Nephron (organoid): ENCODE measurements around the gene EIF3L.
"Not testable (repeated sequence)": the region's sequence is repeated elsewhere in the genome, so short reads cannot be mapped to it uniquely, and the experiment has no call there.

Experiments
- H3K27ac Mint-ChIP-seq, 3 experiments: 2 replicates each; pipeline ENCODE4 v1.8.0; 2020; ENCODE audit warnings: mixed read lengths in 3 of 3, mild to moderate bottlenecking in 2 of 3, moderate library complexity in 1 of 3
- H3K27me3 Mint-ChIP-seq: 2 replicates; pipeline ENCODE4 v1.8.0; 2021; ENCODE audit warnings: low read depth, mild to moderate bottlenecking, moderate library complexity, mixed read lengths
- H3K36me3 Mint-ChIP-seq: 2 replicates; pipeline ENCODE4 v1.8.0; 2020; ENCODE audit warnings: low read depth, mixed read lengths
- H3K4me1 Mint-ChIP-seq: 2 replicates; pipeline ENCODE4 v1.8.0; 2020; ENCODE audit warnings: mixed read lengths
- H3K4me3 Mint-ChIP-seq, 3 experiments: 2 replicates each; pipeline ENCODE4 v1.8.0; 2020; ENCODE audit warnings: mild to moderate bottlenecking in 3 of 3, mixed read lengths in 3 of 3, moderate library complexity in 2 of 3
- H3K9me3 Mint-ChIP-seq: 2 replicates; pipeline ENCODE4 v1.8.0; 2020; ENCODE audit warnings: mixed read lengths
- TF ChIP-seq, protein P1 (sequence below), 3 experiments: fragments of 200-600 bp; sonication (generic); IDR thresholded peaks; one replicate each; pipeline ENCODE4 v1.5.0; 2021; ENCODE audit warnings: antibody characterized with exemption in 3 of 3; ENCODE audit not compliant: unreplicated experiment in 3 of 3

The EIF3L gene

DNA sequence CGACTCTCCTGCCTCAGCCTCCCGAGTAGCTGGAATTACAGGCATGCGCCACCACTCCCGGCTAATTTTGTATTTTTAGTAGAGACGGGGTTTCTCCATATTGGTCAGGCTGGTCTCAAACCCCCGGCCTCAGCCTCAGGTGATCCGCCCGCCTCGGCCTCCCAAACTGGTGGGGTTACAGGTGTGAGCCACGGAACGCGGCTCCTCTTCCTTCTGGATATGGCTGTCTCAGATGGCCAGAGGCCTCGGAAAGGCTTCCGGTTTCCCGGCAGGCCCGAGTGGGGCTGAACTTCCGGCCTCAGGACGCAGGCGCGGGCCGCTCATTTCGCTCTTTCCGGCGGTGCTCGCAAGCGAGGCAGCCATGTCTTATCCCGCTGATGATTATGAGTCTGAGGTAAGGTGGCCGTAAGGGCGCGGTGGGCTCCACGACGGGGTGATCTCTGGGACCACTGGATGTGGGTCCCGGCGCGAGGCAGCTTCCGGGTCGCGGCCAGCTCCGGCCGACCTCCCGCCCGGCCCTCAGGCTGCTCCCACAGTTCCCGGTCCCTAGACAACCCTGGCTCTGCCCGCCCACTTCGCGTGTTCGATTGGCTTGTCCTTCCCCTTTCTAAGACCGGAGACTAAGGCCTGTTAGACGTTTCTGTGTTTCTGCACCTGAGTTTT, at the start of gene EIF3L:
Gene EIF3L (plus strand): TSS at position 331 of the 663 bp plus-strand sequence. CDS start 31 bp downstream, at position 362.
- H3K27me3 Mint-ChIP-seq, result no peaks in the 10 kb centered on the region
- peaks cover 6% of the 10 kb centered on the region for H3K9me3 Mint-ChIP-seq
- H3K27ac Mint-ChIP-seq, result peak within 1 kb of the TSS; percentile 70 to 94 (median 87)
- TF ChIP-seq, protein P1, sequence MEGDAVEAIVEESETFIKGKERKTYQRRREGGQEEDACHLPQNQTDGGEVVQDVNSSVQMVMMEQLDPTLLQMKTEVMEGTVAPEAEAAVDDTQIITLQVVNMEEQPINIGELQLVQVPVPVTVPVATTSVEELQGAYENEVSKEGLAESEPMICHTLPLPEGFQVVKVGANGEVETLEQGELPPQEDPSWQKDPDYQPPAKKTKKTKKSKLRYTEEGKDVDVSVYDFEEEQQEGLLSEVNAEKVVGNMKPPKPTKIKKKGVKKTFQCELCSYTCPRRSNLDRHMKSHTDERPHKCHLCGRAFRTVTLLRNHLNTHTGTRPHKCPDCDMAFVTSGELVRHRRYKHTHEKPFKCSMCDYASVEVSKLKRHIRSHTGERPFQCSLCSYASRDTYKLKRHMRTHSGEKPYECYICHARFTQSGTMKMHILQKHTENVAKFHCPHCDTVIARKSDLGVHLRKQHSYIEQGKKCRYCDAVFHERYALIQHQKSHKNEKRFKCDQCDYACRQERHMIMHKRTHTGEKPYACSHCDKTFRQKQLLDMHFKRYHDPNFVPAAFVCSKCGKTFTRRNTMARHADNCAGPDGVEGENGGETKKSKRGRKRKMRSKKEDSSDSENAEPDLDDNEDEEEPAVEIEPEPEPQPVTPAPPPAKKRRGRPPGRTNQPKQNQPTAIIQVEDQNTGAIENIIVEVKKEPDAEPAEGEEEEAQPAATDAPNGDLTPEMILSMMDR (IDR thresholded peaks at IDR 0.05; ENCODE audit: unreplicated experiment in 3 of 3), result no peak
- peaks cover 37% of the 10 kb centered on the region for H3K36me3 Mint-ChIP-seq
- H3K4me1 Mint-ChIP-seq, result peaks cover 22% of the 10 kb centered on the region
- H3K4me3 Mint-ChIP-seq, result peak within 1 kb of the TSS; percentile 89 to 96 (median 92)

DNA sequence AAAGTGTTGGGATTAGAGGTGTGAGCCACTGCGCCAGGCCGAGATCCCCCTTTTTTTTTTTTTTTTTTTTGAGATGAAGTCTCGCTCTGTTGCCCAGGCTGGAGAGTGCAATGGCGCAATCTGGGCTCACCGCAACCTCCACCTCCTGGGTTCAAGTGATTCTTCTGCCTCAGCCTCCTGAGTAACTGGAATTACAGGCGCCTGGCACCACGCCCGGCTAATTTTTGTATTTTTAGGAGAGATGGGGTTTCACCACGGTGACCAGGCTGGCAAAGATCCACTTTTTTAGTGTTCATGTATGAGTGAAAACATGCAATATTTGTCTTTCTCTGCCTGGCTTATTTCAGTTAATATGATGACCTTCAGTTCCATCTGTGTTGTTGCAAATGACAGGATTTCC, 49.2 kb upstream of the EIF3L start:
- Mint-ChIP-seq H3K4me3 (peak overlapping the region in 2 of 3 experiments; percentile 42 to 47), H3K4me1 (peaks cover 17% of the 10 kb centered on the region), H3K27ac (peak overlapping the region in 2 of 3 experiments; percentile 5 to 10)
- not testable (repeated sequence) for H3K27me3 Mint-ChIP-seq, H3K36me3 Mint-ChIP-seq, H3K9me3 Mint-ChIP-seq

DNA sequence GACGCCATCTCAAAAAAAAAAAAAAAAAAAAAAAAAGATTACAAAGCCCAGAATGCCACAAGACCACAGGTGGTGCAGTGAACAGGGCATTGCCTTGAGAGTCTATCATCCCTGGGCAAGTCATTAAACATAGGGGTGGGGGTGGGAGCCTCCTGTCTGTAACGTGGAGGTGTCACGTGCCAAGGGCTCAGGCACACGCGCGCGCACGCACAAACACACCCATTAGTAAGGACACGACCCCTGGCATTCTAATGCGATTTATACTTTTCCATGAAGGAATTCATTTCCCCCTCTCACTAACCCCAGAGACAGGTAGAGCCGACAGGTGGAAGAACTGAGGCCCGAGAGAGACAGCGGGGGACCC, 47.3 kb upstream of the EIF3L start:
- H3K9me3 Mint-ChIP-seq, result no peaks in the 10 kb centered on the region
- H3K36me3 Mint-ChIP-seq, result no peaks in the 10 kb centered on the region
- H3K27me3 Mint-ChIP-seq, result peaks cover 6% of the 10 kb centered on the region
- H3K27ac Mint-ChIP-seq, result peak overlapping the region; percentile 73 to 78 (median 77)
- peaks cover 17% of the 10 kb centered on the region for H3K4me1 Mint-ChIP-seq
- TF ChIP-seq, protein P1 (IDR thresholded peaks at IDR 0.05; ENCODE audit: unreplicated experiment in 3 of 3), result no peak
- peak overlapping the region; percentile 88 to 90 (median 90) for H3K4me3 Mint-ChIP-seq

DNA sequence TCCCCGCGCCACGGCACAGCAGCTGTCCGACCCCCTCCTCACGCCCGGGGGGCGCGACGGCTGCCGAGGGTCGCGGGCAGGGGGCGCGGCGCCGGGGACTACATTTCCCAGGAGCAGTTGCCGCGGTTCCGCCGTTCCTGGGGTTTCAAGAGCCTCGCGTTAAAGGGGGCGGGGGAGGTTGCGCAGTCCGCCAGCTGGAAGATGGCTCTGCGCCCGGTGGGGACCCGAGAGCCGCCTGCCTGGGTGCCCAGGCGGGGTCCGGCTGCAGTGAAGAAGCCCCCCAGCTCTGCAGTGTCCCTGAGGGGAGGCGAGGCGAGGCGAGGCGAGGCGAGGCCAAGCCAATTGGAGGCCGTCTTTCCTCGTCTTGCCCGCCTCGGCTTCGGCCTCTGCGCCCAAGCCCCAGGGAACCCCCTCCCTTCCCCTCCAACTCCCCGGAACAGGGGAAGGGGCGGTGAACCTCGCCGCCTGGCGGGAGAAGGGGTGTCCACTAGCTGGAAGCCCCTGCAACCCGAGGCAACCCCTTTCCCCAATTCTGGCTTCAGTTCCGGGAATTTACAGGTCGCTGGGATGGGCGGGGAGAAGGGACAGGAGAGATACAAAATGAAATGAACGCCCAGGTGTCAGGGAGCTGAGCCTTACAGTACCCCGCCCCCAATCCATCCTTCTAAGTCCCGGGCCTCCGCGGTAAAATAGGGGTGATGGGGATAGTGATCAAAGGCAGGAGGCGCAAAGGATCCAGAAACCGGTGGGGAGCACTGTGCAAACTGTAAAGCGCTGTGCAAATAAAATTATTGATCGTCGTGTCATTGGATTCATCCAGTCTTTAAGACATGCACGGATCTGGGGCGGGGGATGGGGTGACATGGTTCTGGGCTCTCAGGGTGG, 46.7 kb upstream of the EIF3L start:
- no peaks in the 10 kb centered on the region for H3K9me3 Mint-ChIP-seq
- H3K4me3 Mint-ChIP-seq, result peak overlapping the region; percentile 88 to 90 (median 90)
- no peaks in the 10 kb centered on the region for H3K36me3 Mint-ChIP-seq
- H3K27me3 Mint-ChIP-seq, result peaks cover 6% of the 10 kb centered on the region
- TF ChIP-seq, protein P1 (IDR thresholded peaks at IDR 0.05; ENCODE audit: unreplicated experiment in 3 of 3), result peak in 1 of 3 experiments; percentile 30
- H3K27ac Mint-ChIP-seq, result peak overlapping the region; percentile 96 to 99 (median 98)
- H3K4me1 Mint-ChIP-seq, result peaks cover 17% of the 10 kb centered on the region

DNA sequence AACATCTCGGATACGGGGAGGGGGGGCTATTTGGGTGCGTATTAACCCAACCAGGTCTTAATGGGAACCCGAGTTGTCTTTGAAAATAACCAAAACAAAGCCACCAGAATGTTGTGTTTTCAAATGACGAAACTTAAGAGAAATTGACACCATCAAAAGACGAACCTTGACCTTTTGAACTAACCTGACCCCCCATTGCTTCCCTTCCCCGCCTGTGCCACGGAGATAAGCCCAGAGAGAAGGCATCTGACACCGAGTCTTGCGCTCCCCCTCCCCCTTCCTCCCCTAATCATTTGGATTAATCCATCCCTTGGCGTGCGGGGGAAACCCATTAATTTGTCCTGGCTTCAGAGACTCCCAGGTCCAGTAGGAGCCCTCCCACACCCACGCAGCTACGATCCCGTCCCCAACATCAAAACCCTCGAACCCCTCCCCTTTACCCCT, 46.0 kb upstream of the EIF3L start:
- Mint-ChIP-seq H3K4me3 (peak overlapping the region; percentile 88 to 90 (median 90)), H3K36me3 (no peaks in the 10 kb centered on the region), H3K27me3 (peaks cover 6% of the 10 kb centered on the region), H3K4me1 (peaks cover 18% of the 10 kb centered on the region), H3K9me3 (no peaks in the 10 kb centered on the region), H3K27ac (peak overlapping the region; percentile 96 to 99 (median 98))
- TF ChIP-seq, protein P1 (IDR thresholded peaks at IDR 0.05; ENCODE audit: unreplicated experiment in 3 of 3), result no peak

DNA sequence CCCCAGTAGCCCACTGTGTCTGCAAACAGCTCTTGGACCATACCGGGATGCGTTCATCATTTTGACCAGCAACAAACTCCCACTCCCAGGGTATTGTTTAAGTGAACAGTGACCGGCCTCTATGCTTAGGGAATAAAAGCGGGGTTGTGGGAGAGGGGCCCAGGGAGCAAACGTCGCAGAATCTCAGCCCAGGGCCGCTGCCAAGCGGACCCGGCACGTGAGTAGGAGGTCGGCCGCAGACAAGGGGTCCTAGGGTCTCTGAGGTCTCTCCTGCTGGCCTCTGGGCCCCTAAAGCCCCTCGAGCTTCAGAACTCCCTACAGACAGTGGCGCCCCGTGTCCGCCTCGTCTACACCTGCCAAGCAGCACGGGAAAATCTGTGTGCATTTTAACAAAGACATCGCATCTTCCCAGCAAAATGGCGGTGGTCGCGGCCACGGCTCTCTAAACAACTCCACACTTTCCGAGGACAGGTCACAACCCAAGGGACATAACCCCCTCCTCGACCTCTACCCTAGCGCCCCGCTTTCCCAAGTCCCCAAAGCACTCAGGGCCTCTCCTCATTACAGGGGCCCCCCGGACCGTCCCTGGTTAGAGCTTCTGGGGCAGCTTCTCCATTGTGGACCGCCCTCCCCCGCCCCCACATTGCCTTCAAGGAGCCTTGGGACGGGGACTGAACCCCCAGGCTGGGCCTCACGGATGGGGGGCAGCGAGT, 45.4 kb upstream of the EIF3L start:
- TF ChIP-seq, protein P1 (IDR thresholded peaks at IDR 0.05; ENCODE audit: unreplicated experiment in 3 of 3), result no peak
- Mint-ChIP-seq H3K27me3 (peaks cover 6% of the 10 kb centered on the region), H3K4me3 (peak overlapping the region; percentile 88 to 90 (median 90)), H3K4me1 (peaks cover 20% of the 10 kb centered on the region), H3K36me3 (no peaks in the 10 kb centered on the region), H3K9me3 (no peaks in the 10 kb centered on the region), H3K27ac (peak overlapping the region; percentile 96 to 99 (median 98))
